PFSK-1 (cell line): ENCODE measurements around the gene SMAD1.

Source experiments
- FOXP2 ChIP-seq: optimal IDR thresholded peaks from 2 replicates; pipeline ENCODE3; 2011; ENCODE audit warnings: borderline replicate concordance, control low read depth, inconsistent platforms; ENCODE audit not compliant: insufficient read depth; ENCODE audit errors: extremely low read length, extremely low read depth
- POLR2AphosphoS5 ChIP-seq: IDR thresholded peaks from 2 replicates; pipeline ENCODE4 v1.6.1; 2012; ENCODE audit warnings: low read depth, mild to moderate bottlenecking, control low read depth, low read length, moderate library complexity
- SIN3A ChIP-seq: IDR thresholded peaks from 2 replicates; pipeline ENCODE4 v1.6.1; 2012; ENCODE audit warnings: mild to moderate bottlenecking, low read length, moderate library complexity, borderline replicate concordance; ENCODE audit not compliant: insufficient read depth
- TAF1 ChIP-seq: IDR thresholded peaks from 2 replicates; pipeline ENCODE4 v1.6.1; 2012; ENCODE audit warnings: low read length, control low read depth, borderline replicate concordance; ENCODE audit not compliant: insufficient read depth
- TF ChIP-seq, protein P1 (sequence below), 2 experiments: IDR thresholded peaks; 2 replicates each; pipeline versions ENCODE4 v1.6.1 to v1.8.0; 2011 to 2012; ENCODE audit warnings: low read depth in 2 of 2, low read length in 2 of 2, control low read depth in 1 of 2, inconsistent platforms in 1 of 2, mild to moderate bottlenecking in 1 of 2, moderate library complexity in 1 of 2; ENCODE audit not compliant: insufficient read depth in 1 of 2

The SMAD1 gene

DNA sequence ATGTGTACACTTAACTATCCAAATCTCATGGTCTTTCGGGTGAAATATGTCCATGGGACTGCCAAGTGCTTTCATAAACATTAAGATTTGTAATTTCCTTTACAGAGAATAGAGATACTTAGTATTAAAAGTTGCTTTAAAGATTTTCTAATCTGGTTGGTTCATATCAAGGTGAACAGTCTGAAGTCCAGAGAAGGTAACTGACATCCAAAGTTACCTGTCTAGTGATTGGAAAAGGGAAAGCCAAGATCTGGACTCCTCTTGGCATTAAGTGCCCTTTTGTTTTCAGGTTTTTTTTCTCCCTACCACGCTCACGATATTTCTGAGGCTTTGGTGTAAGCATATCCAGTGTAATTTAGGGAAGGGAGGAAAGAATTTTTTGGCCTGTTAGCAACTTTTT is 5.0 kb downstream of the SMAD1 start:
- TF ChIP-seq FOXP2, result no peak
- TF ChIP-seq SIN3A, result no peak
- TF ChIP-seq, protein P1, sequence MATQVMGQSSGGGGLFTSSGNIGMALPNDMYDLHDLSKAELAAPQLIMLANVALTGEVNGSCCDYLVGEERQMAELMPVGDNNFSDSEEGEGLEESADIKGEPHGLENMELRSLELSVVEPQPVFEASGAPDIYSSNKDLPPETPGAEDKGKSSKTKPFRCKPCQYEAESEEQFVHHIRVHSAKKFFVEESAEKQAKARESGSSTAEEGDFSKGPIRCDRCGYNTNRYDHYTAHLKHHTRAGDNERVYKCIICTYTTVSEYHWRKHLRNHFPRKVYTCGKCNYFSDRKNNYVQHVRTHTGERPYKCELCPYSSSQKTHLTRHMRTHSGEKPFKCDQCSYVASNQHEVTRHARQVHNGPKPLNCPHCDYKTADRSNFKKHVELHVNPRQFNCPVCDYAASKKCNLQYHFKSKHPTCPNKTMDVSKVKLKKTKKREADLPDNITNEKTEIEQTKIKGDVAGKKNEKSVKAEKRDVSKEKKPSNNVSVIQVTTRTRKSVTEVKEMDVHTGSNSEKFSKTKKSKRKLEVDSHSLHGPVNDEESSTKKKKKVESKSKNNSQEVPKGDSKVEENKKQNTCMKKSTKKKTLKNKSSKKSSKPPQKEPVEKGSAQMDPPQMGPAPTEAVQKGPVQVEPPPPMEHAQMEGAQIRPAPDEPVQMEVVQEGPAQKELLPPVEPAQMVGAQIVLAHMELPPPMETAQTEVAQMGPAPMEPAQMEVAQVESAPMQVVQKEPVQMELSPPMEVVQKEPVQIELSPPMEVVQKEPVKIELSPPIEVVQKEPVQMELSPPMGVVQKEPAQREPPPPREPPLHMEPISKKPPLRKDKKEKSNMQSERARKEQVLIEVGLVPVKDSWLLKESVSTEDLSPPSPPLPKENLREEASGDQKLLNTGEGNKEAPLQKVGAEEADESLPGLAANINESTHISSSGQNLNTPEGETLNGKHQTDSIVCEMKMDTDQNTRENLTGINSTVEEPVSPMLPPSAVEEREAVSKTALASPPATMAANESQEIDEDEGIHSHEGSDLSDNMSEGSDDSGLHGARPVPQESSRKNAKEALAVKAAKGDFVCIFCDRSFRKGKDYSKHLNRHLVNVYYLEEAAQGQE (IDR thresholded peaks at IDR 0.05; ENCODE audit: insufficient read depth in 1 of 2, low read depth in 2 of 2, low read length in 2 of 2), result no peak
- TF ChIP-seq POLR2AphosphoS5, result no peak
- TF ChIP-seq TAF1, result no peak

DNA sequence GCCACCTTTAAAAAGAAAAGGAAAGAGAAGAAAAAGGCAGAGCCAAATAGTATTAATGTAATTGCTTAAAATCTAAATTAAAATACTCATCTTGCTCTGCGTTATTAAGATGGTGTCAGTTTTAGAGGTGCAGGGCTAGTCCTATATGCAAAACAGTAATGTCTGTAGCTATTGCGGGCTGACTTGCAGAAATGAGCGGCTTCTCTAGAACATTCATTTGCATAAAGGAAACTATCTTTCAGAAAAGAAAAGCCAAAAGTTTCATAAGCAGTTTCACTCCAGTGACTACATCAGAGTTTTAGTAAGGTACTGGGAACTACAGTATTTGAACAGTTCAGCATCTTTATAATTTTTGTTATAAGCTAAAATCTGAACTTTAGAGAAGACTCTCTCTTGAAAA is 6.0 kb downstream of the SMAD1 start:
- no peak for TF ChIP-seq POLR2AphosphoS5
- no peak for TF ChIP-seq TAF1
- no peak for TF ChIP-seq SIN3A
- TF ChIP-seq, protein P1 (IDR thresholded peaks at IDR 0.05; ENCODE audit: insufficient read depth in 1 of 2, low read depth in 2 of 2, low read length in 2 of 2), result no peak

- TF ChIP-seq FOXP2 (no peak), POLR2AphosphoS5 (no peak), TAF1 (no peak), SIN3A (no peak)
- TF ChIP-seq, protein P1 (IDR thresholded peaks at IDR 0.05; ENCODE audit: insufficient read depth in 1 of 2, low read depth in 2 of 2, low read length in 2 of 2), result no peak
Observed at GRCh38 chr4:145488310-145488709, 6.7 kb downstream of the SMAD1 start.

- TF ChIP-seq POLR2AphosphoS5, result no peak
- TF ChIP-seq, protein P1 (IDR thresholded peaks at IDR 0.05; ENCODE audit: insufficient read depth in 1 of 2, low read depth in 2 of 2, low read length in 2 of 2), result no peak
- TF ChIP-seq SIN3A, result no peak
- TF ChIP-seq FOXP2, result no peak
- TF ChIP-seq TAF1, result no peak
Observed at GRCh38 chr4:145489556-145489955, 7.9 kb downstream of the SMAD1 start.

DNA sequence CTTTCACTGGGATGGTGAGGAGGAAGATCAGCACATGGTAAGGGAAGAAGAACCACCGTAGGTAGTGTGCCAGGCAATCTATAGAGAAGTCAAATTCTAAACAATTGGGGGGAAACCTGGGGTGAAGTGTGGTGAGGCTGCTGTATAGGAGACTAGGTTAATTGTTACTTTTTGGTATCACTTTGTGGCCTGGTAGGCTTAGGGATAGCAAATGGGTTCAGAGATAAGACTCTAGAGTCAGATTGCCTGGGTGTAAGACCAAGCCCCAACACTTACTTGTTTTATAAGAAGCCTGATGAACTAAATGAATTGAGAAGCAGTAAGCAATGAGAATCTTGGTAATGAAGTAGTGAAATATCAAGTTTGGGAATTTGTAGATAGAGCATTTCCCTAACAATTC is 8.7 kb downstream of the SMAD1 start:
- TF ChIP-seq POLR2AphosphoS5, result no peak
- no peak for TF ChIP-seq FOXP2
- TF ChIP-seq TAF1, result no peak
- TF ChIP-seq SIN3A, result no peak
- TF ChIP-seq, protein P1 (IDR thresholded peaks at IDR 0.05; ENCODE audit: insufficient read depth in 1 of 2, low read depth in 2 of 2, low read length in 2 of 2), result no peak
